HEK293T (cell line): ENCODE results near the gene CCDC175.

ENCODE experiments used
- BHLHE40 ChIP-seq: fragments of 450-650 bp; IDR thresholded peaks from 2 replicates; pipeline ENCODE4 v1.6.1; 2016; ENCODE audit warnings: mild to moderate bottlenecking, moderate library complexity, borderline replicate concordance
- CTBP1 ChIP-seq: fragments of 450-650 bp; IDR thresholded peaks from 2 replicates; pipeline ENCODE4 v1.6.1; 2016; ENCODE audit warnings: borderline replicate concordance
- ELF4 ChIP-seq: fragments of 450-650 bp; IDR thresholded peaks from 2 replicates; pipeline ENCODE4 v1.6.1; 2017; ENCODE audit warnings: antibody characterized with exemption
- FOXA1 ChIP-seq: fragments of 450-650 bp; IDR thresholded peaks from 2 replicates; pipeline ENCODE4 v1.6.1; 2016; ENCODE audit warnings: mild to moderate bottlenecking
- FOXK2 ChIP-seq: fragments of 450-650 bp; IDR thresholded peaks from 2 replicates; pipeline ENCODE4 v1.6.1; 2016; ENCODE audit warnings: mild to moderate bottlenecking
- FOXM1 ChIP-seq: fragments of 450-650 bp; IDR thresholded peaks from 2 replicates; pipeline ENCODE4 v1.6.1; 2017; ENCODE audit warnings: mild to moderate bottlenecking, borderline replicate concordance
- HDGF ChIP-seq: fragments of 450-650 bp; IDR thresholded peaks from 2 replicates; pipeline ENCODE4 v1.6.1; 2017; ENCODE audit warnings: antibody characterized with exemption, borderline replicate concordance
- LEF1 ChIP-seq: fragments of 450-650 bp; IDR thresholded peaks from 2 replicates; pipeline ENCODE4 v1.6.1; 2017; ENCODE audit warnings: mild to moderate bottlenecking, borderline replicate concordance
- NFRKB ChIP-seq: fragments of 450-650 bp; IDR thresholded peaks from 2 replicates; pipeline ENCODE4 v1.6.1; 2016; ENCODE audit warnings: mild to moderate bottlenecking, moderate library complexity
- SP1 ChIP-seq: fragments of 450-650 bp; IDR thresholded peaks from 2 replicates; pipeline ENCODE4 v1.6.1; 2017
- SUZ12 ChIP-seq: fragments of 450-650 bp; IDR thresholded peaks from 2 replicates; pipeline ENCODE4 v1.6.1; 2016; ENCODE audit warnings: mild to moderate bottlenecking

DNA sequence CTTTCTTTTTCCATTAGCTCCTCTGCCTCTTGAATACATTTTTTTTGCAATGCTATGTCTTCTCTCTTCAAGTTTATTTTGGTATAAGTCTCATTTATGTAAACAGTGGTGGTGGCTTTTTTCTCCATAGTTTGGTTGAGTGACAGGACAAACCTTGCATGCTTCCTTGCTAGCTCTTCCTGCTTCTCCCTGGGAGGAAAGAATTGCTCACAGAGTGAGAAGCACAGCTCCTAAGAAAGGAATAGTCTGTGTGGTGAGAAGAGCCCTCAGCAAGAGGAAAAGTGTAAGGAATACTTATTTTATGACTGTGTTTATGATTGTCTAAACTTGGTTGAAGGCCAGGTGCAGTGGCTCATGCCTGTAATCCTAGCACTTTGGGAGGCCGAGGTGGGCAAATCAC is 11.5 kb downstream of the CCDC175 start:
- no peak for TF ChIP-seq SUZ12
- no peak for TF ChIP-seq NFRKB
- no peak for TF ChIP-seq ELF4
- no peak for TF ChIP-seq HDGF
- no peak for TF ChIP-seq FOXK2
- TF ChIP-seq FOXM1 = no peak
- TF ChIP-seq LEF1 = no peak
- no peak for TF ChIP-seq SP1
- no peak for TF ChIP-seq FOXA1
- TF ChIP-seq BHLHE40 = no peak
- TF ChIP-seq CTBP1 = no peak
